ENCODE measurements around the gene TRIM40.

The TRIM40 gene, protein sequence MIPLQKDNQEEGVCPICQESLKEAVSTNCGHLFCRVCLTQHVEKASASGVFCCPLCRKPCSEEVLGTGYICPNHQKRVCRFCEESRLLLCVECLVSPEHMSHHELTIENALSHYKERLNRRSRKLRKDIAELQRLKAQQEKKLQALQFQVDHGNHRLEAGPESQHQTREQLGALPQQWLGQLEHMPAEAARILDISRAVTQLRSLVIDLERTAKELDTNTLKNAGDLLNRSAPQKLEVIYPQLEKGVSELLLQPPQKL

DNA sequence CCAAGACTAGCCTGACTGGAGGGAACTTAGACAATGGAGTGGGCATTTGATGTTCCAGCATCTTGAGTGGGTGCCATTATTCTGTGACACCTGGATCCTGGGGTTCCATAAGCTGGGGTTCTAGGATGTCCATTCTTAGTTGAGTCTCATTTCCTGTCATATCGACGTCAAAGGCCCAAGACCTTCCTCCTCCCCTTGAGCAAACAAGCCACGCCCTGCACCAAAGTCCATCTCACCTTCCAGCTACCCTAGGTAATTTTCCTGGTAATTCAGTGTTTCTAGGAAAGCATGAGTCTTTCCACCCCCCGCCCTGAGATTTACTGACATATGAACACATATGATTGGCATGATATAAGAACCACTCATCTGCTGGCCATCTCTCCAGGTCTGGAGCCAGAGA is at the start of gene TRIM40:
Gene TRIM40 (plus strand): TSS at position 384 of the 400 bp plus-strand sequence. CDS start 897 bp downstream, outside the sequence.
- H3K27ac ChIP-seq: no peak within 1 kb of the TSS
- no peak for TF ChIP-seq ZFX (IDR thresholded peaks at IDR 0.05; ENCODE audit: borderline replicate concordance)
- TF ChIP-seq, protein P1, sequence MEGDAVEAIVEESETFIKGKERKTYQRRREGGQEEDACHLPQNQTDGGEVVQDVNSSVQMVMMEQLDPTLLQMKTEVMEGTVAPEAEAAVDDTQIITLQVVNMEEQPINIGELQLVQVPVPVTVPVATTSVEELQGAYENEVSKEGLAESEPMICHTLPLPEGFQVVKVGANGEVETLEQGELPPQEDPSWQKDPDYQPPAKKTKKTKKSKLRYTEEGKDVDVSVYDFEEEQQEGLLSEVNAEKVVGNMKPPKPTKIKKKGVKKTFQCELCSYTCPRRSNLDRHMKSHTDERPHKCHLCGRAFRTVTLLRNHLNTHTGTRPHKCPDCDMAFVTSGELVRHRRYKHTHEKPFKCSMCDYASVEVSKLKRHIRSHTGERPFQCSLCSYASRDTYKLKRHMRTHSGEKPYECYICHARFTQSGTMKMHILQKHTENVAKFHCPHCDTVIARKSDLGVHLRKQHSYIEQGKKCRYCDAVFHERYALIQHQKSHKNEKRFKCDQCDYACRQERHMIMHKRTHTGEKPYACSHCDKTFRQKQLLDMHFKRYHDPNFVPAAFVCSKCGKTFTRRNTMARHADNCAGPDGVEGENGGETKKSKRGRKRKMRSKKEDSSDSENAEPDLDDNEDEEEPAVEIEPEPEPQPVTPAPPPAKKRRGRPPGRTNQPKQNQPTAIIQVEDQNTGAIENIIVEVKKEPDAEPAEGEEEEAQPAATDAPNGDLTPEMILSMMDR (IDR thresholded peaks at IDR 0.05): no peak

DNA sequence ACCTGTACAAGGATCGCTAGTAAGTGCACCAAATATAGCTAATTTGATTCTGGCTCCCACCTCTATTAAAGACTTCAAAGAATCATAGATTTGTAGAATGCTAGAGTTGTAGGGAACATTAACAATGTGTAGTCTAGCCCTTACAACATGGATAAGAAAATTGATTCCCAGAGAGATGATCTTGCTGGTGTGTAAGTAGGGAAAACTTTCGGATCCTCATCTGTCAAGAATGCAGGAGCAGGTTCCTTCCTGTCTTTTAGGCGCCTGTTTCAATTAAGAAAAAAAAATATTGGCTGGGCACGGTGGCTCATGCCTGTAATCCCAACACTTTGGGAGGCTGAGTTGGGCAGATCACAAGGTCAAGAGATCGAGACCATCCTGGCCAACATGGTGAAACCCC is 48.1 kb upstream of the TRIM40 start:
- TF ChIP-seq, protein P1 (IDR thresholded peaks at IDR 0.05): no peak
- no peak for TF ChIP-seq ZFX (IDR thresholded peaks at IDR 0.05; ENCODE audit: borderline replicate concordance)
- no peak overlapping the region for H3K27ac ChIP-seq

DNA sequence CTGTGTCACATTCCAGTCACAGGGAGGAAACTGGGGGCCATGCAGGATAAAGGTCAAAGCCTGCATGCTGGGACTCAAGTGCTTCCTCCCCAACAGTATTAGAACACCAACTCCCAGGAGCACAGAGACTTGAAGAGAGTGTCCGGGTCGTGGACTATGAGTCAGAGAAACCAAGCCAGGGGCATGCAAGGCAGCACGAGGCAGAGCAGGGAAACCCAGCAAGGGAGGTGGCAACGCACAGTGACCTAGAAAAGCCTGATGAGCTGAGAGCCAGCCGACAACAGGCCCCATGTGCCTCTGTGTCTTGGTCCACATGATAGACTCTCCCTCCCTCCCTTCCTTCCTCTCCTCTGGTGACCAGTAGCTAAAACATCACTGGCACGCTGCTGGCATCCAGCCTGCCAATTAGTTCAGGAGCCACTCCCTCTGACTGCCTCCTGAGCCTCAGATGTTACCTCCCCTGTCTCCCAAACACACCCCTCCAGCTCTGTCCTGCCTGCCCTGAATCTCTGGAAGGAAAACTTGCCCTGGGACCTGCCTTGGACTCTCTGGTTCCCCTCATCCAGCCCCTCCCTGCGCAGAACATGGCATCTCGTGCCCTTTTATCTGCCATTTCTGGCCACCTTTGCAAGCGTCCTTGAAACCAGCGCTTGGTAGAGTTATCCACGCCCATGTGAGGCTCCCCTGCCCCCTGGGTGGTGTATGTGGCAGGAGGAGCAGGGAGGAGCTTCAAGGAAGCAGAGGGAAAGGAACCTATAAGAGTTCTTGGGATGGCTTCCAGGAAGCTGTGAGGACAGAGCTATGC is 44.2 kb upstream of the TRIM40 start:
- peak overlapping the region; percentile 64 for H3K27ac ChIP-seq
- no peak for TF ChIP-seq ZFX (IDR thresholded peaks at IDR 0.05; ENCODE audit: borderline replicate concordance)
- TF ChIP-seq, protein P1 (IDR thresholded peaks at IDR 0.05): no peak

DNA sequence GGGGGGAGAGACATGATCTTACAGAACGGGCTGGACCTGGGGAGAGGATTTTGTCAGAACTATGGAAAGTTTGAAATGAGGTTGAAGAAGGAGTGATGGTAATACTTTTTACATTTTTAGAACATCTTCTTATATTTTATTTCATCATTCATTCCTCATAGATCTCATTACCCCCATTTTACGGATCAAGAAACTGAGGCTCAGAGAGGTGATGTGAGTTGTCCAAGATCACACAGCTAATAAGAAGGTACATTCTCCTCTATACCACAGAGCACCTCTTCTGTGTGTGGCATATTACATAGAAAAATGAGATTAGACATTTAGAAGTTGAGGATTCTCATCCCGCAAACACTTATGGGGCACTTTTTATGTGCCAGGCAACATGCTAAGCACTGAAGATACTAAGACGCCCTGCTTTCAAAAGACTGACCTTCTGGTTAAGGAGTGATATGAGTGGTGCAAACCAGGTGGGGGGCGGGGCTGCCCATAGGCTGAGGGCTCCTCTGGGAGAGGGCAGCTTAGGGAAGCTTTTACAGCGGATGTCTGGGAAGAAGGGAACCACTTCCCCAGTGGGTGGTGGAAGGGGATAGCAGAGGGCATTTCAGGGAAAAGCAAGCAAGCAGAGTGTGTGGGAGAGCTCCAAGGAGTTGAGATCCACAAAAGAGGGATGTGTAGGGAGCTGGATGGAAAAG is 42.9 kb upstream of the TRIM40 start:
- no peak for TF ChIP-seq ZFX (IDR thresholded peaks at IDR 0.05; ENCODE audit: borderline replicate concordance)
- TF ChIP-seq, protein P1 (IDR thresholded peaks at IDR 0.05): no peak
- peak overlapping the region; percentile 64 for H3K27ac ChIP-seq

DNA sequence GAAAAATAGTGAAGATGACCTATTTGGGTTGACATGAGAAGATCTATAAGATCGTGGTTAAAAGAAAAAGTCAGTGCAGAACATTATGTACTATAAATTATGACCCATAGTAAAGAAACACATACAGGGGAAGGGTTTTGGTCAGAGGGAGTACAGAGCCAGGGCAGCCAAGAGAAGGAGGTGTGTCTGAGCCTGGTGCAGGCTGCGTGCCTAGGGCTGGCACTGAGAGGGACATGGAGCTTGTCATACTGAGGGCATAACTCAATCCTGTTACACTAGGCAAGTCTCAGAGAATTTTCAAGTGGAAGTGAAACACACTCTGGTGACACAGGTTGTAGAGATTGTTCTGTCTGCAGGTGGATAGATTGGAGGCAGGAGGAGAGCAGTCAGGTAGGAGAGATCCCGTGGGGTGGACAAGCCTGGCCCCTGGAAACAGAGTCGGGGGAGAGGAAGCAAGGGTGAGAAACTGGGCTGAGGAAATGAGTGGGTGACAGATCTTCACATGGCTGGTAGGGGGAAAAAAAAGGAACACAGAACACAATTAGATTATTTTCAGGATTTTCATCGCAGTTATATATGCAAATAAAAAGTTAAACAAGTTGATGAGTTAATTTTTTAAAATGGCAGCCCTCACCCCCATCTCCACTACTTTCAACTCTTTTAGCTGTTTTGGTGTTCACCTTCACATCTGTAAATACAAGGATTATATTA is 41.8 kb upstream of the TRIM40 start:
- TF ChIP-seq ZFX (IDR thresholded peaks at IDR 0.05; ENCODE audit: borderline replicate concordance): no peak
- TF ChIP-seq, protein P1 (IDR thresholded peaks at IDR 0.05): no peak

DNA sequence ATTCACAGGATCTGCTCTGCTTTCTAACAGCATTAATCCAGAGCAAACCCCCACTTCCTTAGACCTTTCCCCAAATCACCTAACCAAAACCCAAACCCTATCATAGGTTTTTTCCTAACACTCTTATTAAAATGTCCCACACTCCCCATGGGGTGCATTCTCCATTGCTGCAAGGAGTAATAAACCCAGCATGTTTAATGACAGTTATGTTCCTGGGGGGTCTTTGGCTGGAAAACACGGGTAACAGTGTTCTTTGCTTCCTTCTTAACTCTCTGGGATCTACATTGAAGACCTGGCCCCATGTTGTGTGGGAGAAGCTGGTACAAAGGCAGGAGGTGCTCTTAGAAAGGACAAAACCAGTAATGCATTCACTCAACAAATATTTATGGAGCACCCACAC is 39.1 kb upstream of the TRIM40 start:
- no peak overlapping the region for H3K27ac ChIP-seq
- no peak for TF ChIP-seq ZFX (IDR thresholded peaks at IDR 0.05; ENCODE audit: borderline replicate concordance)
- TF ChIP-seq, protein P1 (IDR thresholded peaks at IDR 0.05): no peak

More for the DNA sequence above, 41.8 kb upstream of the TRIM40 start:
- no peak overlapping the region for H3K27ac ChIP-seq
